VCaP (cell line): ENCODE data around the gene RDH16.
"Not testable (repeated sequence)": the region's sequence is repeated elsewhere in the genome, so short reads cannot be mapped to it uniquely, and the experiment has no call there.

Experiments
- H3K27ac ChIP-seq: fragments of 450-650 bp; 2 replicates; pipeline ENCODE4 v1.5.1; 2017
- TF ChIP-seq, protein P1 (sequence below): fragments of 450-650 bp; conservative IDR thresholded peaks from 2 replicates; pipeline ENCODE4 v1.5.1; 2017; ENCODE audit warnings: mild to moderate bottlenecking, moderate library complexity

The RDH16 gene

DNA sequence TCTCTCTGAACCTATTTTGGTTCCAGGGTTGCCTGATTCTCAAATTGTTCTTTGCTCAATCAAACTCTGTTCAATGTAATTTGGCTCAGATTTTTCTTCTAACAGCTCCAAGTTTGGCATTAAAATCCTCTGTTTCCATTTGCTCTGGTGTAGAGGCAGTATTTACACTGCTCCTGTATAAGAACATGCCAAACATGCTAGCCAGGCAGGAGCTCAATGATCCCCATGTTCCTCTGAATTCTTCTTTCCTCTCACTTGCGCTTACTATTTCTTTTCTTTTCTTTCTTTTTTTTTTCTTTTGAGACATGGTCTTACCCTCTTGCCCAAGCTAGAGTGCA is 40.4 kb downstream of the RDH16 start:
- no peak overlapping the region; the same call in 1 of the 2 replicates for H3K27ac ChIP-seq
- TF ChIP-seq, protein P1, sequence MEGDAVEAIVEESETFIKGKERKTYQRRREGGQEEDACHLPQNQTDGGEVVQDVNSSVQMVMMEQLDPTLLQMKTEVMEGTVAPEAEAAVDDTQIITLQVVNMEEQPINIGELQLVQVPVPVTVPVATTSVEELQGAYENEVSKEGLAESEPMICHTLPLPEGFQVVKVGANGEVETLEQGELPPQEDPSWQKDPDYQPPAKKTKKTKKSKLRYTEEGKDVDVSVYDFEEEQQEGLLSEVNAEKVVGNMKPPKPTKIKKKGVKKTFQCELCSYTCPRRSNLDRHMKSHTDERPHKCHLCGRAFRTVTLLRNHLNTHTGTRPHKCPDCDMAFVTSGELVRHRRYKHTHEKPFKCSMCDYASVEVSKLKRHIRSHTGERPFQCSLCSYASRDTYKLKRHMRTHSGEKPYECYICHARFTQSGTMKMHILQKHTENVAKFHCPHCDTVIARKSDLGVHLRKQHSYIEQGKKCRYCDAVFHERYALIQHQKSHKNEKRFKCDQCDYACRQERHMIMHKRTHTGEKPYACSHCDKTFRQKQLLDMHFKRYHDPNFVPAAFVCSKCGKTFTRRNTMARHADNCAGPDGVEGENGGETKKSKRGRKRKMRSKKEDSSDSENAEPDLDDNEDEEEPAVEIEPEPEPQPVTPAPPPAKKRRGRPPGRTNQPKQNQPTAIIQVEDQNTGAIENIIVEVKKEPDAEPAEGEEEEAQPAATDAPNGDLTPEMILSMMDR = no peak

DNA sequence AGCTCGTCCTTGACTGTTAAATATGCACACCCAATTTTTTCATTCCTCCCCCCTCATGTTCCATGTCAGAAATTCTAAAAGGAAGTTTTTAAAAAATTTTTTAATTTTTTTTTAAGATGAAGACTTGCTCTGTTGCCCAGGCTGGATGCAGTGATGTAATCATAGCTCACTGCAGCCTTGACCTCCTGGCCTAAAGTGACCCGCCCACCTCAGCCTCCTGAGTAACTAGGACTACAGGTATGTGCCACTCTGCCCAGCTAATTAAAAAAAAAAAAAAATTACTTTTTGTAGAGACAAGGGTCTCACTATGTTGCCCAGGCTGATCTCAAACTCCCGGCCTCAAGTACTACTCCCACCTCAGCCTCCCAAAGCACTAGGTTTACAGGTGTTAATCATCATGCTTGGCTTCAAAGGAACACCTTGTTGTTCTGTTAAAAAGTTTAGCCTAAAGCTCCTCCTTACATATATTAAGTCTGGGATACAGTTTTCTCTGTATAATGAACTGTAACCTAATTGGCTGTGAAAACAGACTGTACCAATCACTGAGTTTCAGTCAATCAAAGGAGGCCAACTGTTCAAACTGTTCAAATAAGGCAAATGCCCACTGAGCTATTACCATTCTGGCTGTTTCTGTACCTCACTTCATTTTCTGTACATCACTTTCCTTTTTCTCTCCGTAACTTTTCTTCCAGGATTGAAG is 41.0 kb downstream of the RDH16 start:
- H3K27ac ChIP-seq = no peak overlapping the region; the same call in 1 of the 2 replicates
- TF ChIP-seq, protein P1 = no peak

DNA sequence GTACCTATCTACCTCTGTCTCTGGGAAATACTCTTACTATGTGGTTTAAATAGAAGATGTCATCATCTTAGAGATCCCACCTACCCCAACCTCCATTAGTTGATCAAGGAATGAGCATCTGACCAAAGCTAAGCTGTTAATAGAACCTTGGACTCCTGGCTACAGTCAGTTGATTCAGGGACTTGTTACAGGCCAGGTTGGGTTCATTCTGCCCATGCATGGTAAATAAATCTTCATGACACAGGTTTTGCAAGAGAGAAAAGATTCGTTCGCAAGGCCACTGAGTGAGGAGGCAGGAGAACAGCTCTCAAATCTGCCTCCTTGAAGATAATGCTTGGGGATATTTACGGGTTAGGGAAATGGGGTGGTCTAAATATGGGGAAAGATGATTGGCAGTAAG is 42.7 kb downstream of the RDH16 start:
- H3K27ac ChIP-seq = no peak overlapping the region
- TF ChIP-seq, protein P1 = no peak

DNA sequence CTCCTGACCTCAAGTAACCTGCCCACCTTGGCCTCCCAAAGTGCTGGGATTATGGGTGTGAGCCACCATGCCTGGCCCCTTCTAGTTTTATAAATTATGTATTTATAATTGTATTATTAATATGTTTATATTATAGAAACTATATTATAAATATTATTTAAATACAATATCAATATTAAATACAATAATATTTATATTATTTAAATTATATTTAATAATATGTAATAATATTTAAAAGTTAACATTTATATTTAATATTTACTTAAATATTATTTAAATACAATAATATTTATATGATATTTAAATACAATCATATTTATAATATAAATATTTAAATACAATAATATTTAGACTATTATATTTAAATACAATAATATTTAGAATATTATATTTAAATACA is 43.2 kb downstream of the RDH16 start:
- TF ChIP-seq, protein P1 = no peak
- no peak overlapping the region for H3K27ac ChIP-seq

DNA sequence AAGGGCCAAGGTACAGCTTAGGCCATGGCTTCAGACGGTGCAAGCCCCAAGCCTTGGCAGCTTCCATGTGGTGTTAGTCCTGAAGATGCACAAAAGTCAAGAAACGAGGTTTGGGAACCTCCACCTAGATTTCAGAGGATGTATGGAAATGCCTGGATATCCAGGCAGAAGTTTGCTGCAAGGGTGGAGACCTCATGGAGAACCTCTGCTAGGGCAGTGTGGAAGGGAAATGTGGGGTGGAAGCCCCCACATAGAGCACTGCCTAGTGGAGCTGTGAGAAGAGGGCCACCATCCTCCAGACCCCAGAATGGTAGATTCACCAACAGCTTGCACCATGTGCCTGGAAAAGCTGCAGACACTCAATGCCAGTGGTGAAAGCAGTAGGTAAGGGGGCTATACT is 48.0 kb downstream of the RDH16 start:
- H3K27ac ChIP-seq = not testable (repeated sequence)

DNA sequence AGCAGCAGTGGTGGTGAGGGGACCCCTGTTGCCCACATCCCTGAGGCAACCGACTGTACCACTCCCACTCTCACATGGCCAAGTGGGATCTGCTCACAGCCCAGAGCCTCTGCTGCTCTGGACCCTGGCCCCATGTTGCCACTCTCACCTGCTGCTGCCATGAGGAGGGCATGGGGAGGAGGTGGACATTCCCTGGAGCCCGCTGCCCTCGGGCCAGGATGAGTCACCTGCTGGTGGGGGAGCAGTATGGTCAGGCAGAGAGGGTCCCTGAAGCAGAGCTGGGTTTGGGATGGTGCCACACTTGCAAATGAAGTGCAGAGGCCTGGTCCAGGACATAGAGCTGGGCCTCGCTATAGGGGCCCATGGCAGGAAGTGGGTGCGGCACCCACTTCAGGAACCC is 49.3 kb downstream of the RDH16 start:
- TF ChIP-seq, protein P1 = no peak
- H3K27ac ChIP-seq = no peak overlapping the region

DNA sequence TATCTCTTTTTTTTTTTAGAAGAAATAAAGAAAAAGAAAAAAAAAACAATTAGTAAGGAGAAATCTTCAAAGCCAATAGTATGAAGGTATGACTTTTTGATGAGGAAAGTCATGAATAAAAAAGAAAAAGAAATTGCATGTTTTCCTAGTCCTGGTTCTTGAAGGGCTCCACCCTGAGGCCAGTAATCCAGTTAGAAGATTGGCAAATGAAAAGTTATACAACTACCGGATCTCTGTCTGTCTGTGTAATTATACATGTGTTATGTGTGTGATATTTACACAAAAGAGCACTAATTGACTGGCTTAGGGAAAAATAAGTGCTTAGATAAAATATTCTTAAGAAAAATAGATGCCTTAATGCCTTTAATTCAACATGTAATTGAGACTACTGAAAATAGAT is 51.6 kb downstream of the RDH16 start:
- H3K27ac ChIP-seq = no peak overlapping the region
- TF ChIP-seq, protein P1 = no peak; the same call in 1 of the 2 replicates

DNA sequence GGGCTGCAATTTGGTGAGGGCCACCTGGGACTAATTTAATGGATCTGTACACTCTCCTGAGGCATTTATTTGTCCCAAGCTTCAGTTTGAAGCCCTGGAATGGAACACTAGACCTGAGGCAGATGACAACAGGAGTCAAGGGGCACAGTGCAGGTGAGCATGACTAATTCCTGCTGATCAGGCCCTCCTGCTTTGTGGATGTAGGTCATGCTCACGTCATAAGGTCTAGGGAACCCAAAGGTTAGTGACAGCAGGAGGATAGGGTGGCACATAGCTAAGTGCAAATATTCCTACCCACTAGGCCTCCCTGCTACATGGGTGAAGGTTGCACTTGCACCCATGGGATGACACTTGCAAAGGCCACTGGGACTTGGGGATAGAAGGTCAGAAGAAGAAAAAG is 54.0 kb downstream of the RDH16 start:
- no peak overlapping the region for H3K27ac ChIP-seq
- TF ChIP-seq, protein P1 = no peak
